ENCODE data around the gene UBFD1. TPM values are rescaled to one million over a fixed set of nuclear protein-coding genes. Genes with fewer than 3 reads are reported as not detected.

Gene UBFD1
- total RNA-seq, 1 experiment from 2014 or later: 78.6 TPM

DNA sequence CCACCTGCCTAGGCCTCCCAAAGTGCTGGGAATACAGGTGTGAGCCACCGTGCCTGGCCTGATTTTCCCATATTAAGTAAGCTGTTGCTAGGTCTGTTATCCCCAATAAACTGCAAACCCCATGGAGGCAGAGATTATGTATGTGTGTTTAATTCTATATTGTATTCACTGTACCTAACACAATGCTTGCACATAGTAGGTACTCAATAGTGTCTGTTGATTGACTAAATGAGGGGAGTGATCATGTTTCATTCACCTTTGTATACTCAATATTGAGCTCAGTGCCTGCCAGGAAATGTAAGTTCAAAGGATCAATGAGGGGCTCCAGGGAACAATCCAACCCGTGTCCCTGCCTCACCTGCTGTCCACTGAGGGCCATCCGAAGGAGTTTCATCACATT is 32.6 kb upstream of the UBFD1 start:
- no peaks in the 10 kb centered on the region for H3K4me1 ChIP-seq
- no peak overlapping the region for H3K4me3 Mint-ChIP-seq (ENCODE audit: unreplicated experiment)
- no peaks in the 10 kb centered on the region for H3K27me3 ChIP-seq (replicated peaks; ENCODE audit: control insufficient read depth, insufficient read depth, low read length)
- H3K4me1 Mint-ChIP-seq (ENCODE audit: low read depth, unreplicated experiment): no peaks in the 10 kb centered on the region
- no peaks in the 10 kb centered on the region for H3K9me3 Mint-ChIP-seq (ENCODE audit: unreplicated experiment)
- H3K36me3 ChIP-seq (ENCODE audit: control insufficient read depth, insufficient read depth, low read length): peaks cover 1% of the 10 kb centered on the region; the same call in 1 of the 2 replicates
- H3K27me3 Mint-ChIP-seq (ENCODE audit: insufficient read depth, unreplicated experiment): no peaks in the 10 kb centered on the region
- intact Hi-C loops (cut with micrococcal nuclease; ENCODE audit: unreplicated experiment): no loop called here
- no peak for DNase-seq
- CTCF ChIA-PET: no interaction called here
- no TSS peak for BruUV-seq (replicated peaks)
- POLR2A ChIA-PET: no interaction called here
- H3K27ac Mint-ChIP-seq (ENCODE audit: unreplicated experiment): no peak overlapping the region
- H3K9me3 ChIP-seq: no peaks in the 10 kb centered on the region
- H3K4me3 ChIP-seq (ENCODE audit: low read depth, low read length): no peak overlapping the region
- peaks cover 34% of the 10 kb centered on the region for H3K36me3 Mint-ChIP-seq (ENCODE audit: insufficient read depth, unreplicated experiment)
- TF ChIP-seq, protein P1, sequence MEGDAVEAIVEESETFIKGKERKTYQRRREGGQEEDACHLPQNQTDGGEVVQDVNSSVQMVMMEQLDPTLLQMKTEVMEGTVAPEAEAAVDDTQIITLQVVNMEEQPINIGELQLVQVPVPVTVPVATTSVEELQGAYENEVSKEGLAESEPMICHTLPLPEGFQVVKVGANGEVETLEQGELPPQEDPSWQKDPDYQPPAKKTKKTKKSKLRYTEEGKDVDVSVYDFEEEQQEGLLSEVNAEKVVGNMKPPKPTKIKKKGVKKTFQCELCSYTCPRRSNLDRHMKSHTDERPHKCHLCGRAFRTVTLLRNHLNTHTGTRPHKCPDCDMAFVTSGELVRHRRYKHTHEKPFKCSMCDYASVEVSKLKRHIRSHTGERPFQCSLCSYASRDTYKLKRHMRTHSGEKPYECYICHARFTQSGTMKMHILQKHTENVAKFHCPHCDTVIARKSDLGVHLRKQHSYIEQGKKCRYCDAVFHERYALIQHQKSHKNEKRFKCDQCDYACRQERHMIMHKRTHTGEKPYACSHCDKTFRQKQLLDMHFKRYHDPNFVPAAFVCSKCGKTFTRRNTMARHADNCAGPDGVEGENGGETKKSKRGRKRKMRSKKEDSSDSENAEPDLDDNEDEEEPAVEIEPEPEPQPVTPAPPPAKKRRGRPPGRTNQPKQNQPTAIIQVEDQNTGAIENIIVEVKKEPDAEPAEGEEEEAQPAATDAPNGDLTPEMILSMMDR (IDR thresholded peaks at IDR 0.05; ENCODE audit: insufficient read depth in 1 of 2, low read depth in 1 of 2, low read length in 1 of 2, severe bottlenecking in 1 of 2, unreplicated experiment in 1 of 2): no peak

DNA sequence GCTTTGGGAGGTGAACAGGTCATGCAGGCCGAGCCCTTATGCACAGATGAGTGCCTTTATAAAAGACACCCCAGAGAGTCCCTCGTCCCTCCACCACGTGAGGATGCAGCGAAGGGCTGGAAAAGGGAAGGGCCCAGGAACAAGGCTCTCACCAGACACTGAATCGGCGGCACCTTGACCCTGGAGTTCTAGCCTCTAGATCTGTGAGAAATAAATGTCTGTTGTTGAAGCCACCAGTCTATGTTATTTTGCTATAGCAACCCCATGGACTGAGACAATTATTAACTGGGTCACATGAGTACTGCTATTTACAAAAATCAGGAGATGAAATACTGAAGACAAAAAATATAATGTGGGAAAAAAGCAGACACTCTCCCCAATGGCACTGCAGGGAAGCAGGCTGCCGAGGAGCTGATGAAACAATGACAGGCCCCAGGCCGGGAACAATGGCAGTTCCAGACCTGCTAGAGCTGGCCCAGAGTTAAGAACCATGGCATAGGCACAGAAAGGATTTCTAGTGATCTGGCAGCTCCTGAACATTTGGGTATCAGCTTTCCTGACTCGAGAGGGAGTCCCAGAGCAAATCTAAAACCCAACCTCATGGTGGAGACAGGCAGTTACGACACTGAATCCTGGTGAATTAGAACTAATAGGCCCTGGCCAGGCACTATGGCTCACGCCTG is 29.4 kb upstream of the UBFD1 start:
- Mint-ChIP-seq H3K27ac (ENCODE audit: unreplicated experiment) (no peak overlapping the region), H3K36me3 (ENCODE audit: insufficient read depth, unreplicated experiment) (peaks cover 15% of the 10 kb centered on the region), H3K27me3 (ENCODE audit: insufficient read depth, unreplicated experiment) (no peaks in the 10 kb centered on the region), H3K4me1 (ENCODE audit: low read depth, unreplicated experiment) (no peaks in the 10 kb centered on the region), H3K9me3 (ENCODE audit: unreplicated experiment) (no peaks in the 10 kb centered on the region), H3K4me3 (ENCODE audit: unreplicated experiment) (no peak overlapping the region)
- BruUV-seq (replicated peaks): no TSS peak
- ChIA-PET POLR2A (no interaction called here), CTCF (no interaction called here)
- no peak for DNase-seq
- Histone ChIP-seq H3K27me3 (replicated peaks; ENCODE audit: control insufficient read depth, insufficient read depth, low read length) (no peaks in the 10 kb centered on the region), H3K9me3 (no peaks in the 10 kb centered on the region), H3K4me3 (ENCODE audit: low read depth, low read length) (no peak overlapping the region), H3K4me1 (no peaks in the 10 kb centered on the region), H3K36me3 (ENCODE audit: control insufficient read depth, insufficient read depth, low read length) (no peaks in the 10 kb centered on the region; the same call in 1 of the 2 replicates)
- intact Hi-C loops (cut with micrococcal nuclease; ENCODE audit: unreplicated experiment): no loop called here
- TF ChIP-seq, protein P1 (IDR thresholded peaks at IDR 0.05; ENCODE audit: insufficient read depth in 1 of 2, low read depth in 1 of 2, low read length in 1 of 2, severe bottlenecking in 1 of 2, unreplicated experiment in 1 of 2): no peak

DNA sequence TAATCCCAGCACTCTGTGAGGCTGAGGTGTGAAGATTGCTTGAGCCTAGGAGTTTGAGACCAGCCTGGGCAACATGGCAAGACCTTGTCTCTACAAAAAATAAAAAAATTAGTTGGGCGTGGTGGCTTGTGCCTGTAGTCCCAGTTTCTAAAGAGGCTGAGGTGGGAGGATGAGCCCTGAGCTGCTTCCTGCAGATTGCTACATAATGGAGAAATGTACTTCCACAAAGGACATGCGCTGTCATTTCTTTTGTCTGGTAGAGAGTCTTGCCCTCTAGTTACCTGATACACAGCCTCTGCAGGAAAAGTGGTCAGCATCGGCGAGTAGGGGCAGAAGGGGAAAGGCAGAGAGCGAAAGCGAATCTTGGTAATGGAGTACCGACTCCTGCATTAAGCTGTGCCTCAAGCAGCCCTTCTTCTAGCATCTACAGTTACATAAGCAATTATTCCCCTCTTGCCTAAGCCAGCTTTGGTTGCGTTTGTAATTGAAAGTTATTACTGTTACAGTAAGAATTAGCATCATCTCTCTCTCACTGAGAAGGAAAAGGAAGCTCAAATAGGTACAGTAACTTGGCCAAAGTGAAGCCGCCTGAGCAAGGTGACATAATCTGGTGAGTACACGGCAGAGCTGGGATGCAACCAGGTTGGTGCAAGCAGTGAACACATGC is 28.8 kb upstream of the UBFD1 start:
- Mint-ChIP-seq H3K4me1 (ENCODE audit: low read depth, unreplicated experiment) (no peaks in the 10 kb centered on the region), H3K4me3 (ENCODE audit: unreplicated experiment) (no peak overlapping the region), H3K36me3 (ENCODE audit: insufficient read depth, unreplicated experiment) (peaks cover 16% of the 10 kb centered on the region), H3K9me3 (ENCODE audit: unreplicated experiment) (no peaks in the 10 kb centered on the region), H3K27ac (ENCODE audit: unreplicated experiment) (no peak overlapping the region), H3K27me3 (ENCODE audit: insufficient read depth, unreplicated experiment) (no peaks in the 10 kb centered on the region)
- TF ChIP-seq, protein P1 (IDR thresholded peaks at IDR 0.05; ENCODE audit: insufficient read depth in 1 of 2, low read depth in 1 of 2, low read length in 1 of 2, severe bottlenecking in 1 of 2, unreplicated experiment in 1 of 2): no peak
- ChIA-PET POLR2A (no interaction called here), CTCF (no interaction called here)
- Histone ChIP-seq H3K4me3 (ENCODE audit: low read depth, low read length) (no peak overlapping the region), H3K9me3 (no peaks in the 10 kb centered on the region), H3K36me3 (ENCODE audit: control insufficient read depth, insufficient read depth, low read length) (no peaks in the 10 kb centered on the region; the same call in 1 of the 2 replicates), H3K27me3 (replicated peaks; ENCODE audit: control insufficient read depth, insufficient read depth, low read length) (no peaks in the 10 kb centered on the region), H3K4me1 (no peaks in the 10 kb centered on the region)
- DNase-seq: no peak
- no TSS peak for BruUV-seq (replicated peaks)
- intact Hi-C loops (cut with micrococcal nuclease; ENCODE audit: unreplicated experiment): no loop called here
